Cortex of kidney (tissue), 1 donor: Measurements from ENCODE around the gene FMNL3.

ENCODE experiments used
- DNase-seq: peaks from one replicate; lab custom pipeline; 2025; lab: John Stamatoyannopoulos, UW

FMNL3 gene

DNA sequence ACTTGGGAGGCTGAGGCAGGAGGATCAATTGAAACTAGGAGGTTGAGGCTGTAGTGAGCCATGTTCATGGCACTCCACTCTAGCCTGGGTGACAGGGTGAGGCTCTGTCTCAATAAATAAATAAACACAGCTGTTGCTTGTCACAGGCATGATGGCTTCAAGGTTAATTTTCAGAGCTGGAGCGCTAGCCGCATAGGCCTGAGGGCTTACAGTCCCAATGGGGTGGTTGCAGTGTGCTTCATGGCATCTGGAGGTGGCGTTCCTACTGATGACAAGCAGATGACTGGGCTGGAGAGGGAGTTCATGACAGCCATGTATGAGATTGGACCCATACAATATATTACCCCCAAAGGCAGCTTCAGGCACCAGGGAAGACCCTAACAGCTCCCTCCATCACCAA is 1.6 kb upstream of the FMNL3 start:
- no peak for DNase-seq

DNA sequence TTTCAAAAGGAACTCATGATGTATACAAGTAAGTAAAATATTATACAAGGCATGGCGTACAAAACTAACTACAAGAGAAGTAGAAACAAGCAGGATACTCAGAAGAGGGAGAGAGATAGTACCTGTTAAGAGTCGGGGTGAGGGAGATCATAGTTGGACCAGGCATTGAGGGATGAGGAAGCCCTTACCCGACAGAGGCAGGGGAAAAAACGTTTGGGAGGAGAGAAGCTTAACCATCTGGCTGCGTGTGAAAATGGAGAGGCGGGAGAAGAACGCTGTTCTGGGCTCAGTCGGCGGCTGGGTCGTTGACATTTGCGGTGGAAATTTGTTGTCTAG is 575 bp upstream of the FMNL3 start:
- no peak for DNase-seq

DNA sequence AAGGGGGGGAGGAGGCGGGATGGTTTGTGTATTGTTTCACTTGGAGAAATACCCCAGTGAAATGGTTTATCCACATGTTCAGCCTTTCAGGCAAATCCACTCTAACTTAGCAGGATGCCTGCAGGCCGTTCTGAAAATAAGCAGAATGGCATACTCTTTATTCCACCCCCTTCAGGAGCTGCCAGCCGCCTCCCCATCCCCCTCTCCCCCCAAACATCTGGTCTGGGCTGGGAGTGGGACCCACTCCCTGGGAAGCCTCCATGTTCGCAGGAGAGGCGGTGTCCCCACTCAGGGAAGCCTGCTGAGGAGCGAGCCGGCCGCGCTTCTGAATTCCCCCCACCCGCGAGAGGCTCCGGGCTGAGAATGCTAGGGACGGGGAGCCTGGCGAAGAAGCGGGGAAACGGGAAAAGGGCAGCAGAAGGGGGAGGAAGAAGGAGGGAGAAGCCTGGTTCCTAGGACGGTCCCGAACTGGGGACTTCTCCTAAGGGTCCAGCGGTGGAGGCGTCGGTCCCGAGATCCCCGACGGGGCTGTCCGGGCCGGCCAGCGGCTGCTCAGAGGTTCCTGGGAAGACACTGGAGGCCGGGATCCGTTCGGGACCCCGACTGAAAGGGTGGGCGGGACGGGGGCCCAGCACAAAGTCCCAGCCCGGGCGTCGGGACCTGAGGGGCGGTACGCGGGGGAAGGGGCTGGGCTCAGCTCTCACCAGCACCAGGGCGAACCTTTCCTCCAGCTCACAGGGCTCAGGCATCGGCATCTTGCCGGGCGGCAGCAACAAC is 666 bp downstream of the FMNL3 start:
- DNase-seq = no peak

DNA sequence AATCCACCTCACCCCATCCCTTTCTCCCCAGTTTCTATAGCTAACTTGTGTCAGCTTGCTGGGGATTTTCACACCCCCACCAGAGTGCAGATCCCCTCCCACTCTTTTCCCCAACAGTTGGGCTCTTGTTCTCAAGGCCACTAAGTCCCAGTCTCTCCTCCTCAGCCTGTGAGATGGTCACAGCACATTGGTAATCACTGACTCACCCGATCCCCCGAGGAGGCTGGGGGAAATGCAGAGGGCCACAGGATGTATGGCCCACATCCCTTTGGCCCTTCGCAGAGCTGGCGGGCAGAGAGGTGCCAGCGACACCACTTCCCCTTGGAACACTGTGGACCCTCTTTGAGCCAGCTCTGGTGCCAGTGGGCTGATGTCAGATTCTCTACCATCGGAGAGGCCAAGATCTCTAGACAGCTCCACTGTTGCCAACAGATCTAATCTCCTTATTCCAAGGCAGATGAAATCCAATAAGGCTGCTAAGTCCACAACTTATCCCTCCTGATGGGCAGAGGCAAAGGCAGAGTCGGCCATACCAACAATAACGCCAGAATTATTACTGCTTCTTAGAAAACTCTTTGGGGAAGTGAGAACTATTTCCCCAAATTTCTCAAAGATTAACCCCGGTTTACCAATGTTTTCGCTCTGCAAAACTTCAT is 1.6 kb downstream of the FMNL3 start:
- DNase-seq = no peak

DNA sequence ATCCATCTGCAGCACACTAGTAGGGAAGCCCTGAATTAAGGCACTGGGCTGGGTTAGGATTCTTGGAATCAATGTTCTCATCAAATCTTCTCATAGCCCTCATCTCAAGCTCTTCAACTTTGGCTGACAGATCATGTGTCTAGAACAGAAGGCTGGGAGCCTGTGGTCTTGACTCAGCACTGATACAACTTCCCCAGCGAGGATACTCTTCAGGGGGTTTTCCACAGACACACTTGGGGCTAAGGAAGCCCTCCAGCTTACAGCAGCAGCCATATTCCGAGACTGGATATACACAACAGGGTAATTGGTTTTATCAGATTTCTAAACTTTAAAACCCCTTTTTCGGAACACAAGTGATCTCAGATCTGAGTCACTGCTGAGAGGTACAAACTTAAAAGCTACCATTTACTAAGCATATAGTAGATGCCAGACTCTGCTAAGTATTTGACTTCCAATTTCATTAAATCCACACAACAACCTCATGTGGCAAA is 3.5 kb downstream of the FMNL3 start:
- DNase-seq = no peak

DNA sequence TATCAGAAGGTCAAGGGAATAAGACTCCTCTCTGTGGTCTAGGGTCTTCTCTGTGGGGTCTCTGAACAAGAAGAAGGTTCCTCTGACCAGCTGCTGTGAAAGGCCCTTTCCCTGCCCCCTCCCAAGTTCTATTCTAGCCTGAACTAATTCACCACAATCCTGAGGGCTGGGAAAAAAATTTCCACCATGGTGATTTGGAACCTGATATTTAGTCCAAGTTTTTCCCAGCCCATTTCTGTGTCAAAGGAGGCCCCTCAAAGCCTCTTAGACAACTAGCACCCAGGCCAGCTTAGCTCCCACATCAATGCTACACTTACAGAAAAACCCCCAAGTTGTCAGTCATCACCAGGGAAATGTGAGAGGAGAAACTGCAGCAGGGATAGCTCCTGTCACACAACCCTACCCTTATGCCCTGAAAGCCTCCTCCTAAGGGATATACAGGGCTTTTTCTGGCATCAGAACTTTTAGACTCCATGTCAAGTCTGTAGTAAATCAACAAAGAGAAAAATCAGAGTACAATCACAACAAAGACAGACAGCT is 4.5 kb downstream of the FMNL3 start:
- DNase-seq = no peak

DNA sequence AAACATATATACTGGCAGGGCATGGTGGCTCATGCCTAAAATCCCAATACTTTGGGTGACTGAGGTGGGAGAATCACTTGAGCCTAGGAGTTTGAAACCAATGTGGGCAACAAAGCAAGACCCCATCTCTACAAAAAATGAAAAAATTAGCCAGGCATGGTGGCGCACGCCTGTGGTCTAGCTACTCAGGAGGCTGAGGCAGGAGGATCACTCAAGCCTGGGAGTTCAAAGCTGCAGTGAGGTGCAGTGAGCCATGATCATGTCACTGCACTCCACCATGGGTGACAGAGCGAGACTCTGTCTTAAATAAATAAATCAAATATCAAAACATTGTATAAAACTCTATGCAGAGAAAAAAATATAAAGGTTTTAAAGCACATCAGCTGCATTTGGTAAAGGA is 5.2 kb downstream of the FMNL3 start:
- DNase-seq = no peak

DNA sequence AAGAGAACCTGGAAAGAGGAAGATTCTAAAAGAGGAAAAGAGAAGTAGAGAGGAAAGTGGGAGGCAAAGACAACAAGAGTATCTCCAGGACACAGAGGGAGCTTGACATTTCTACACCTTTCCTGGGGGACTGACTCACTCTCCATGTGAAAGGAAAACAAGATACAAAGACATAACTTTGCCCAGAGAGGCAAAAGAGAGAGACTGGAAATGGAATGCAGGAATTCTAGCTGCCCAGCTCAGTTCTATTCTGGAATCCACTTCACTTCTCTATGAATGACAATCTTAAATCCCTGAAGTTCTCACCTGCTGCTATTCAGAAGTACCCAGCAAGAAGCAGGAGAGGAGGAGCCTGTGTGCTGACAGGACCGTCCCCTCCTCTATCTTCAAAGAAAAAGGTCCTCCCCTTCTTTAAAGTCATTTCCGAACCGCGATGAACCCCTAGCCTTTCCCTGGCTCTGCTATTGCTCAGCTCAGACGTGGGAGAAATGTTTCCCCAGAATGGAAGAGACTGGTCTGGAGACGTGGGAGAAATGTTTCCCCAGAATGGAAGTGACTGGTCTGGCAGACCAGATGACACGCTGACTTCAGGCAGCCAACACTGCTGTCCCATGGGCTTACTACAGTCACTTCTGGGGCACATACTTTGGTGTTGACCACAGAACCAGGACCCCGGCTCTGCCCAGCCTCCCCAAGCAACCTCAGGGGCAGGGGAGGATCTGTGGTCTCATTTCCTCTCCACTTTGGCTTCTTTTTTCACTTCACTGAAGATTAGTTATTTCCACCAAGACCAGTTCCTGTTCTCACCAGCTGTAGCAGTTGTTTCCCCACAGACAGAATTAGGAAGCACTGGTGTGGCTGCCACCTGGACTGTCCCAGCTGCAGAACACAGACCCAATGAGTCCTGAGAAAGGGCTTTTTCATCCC is 8.3 kb downstream of the FMNL3 start:
- no peak for DNase-seq

DNA sequence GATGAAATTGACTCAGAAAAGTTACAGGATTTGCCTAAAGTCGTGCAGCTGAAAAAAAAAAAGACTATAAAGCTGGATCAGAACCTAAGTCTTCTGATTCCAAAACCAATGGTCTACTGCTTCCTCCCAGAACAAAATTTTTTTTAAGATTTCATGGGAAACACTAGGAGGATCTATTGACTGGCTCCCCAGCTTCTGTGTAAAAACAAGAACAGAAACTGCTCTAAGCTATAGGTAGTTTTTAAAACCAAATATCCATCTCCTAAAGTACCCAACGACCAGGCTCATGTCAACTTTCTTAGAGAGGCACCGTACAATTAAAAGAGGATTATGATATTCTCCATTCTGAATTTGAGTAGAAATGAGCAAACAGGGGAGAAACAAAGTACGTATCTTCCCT is 9.4 kb downstream of the FMNL3 start:
- no peak for DNase-seq

DNA sequence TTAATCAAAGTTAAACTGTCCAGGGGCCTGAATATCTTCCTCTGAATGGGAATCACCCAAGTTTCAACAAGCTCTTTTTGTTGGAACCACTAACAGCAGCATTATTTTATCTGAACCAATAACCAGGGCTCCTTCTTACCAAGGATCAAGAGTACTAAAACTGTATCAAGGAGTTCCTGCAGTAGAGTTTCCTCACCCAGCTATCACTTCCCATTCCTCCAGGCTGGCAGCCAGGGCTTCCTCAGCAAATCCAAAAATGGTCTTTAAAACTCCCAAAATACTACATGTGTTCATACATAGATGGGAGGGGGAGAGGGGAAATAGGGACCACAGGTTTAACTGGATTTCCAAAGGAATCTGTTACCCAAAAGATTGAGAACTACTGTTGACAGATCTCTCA is 10.5 kb downstream of the FMNL3 start:
- no peak for DNase-seq

DNA sequence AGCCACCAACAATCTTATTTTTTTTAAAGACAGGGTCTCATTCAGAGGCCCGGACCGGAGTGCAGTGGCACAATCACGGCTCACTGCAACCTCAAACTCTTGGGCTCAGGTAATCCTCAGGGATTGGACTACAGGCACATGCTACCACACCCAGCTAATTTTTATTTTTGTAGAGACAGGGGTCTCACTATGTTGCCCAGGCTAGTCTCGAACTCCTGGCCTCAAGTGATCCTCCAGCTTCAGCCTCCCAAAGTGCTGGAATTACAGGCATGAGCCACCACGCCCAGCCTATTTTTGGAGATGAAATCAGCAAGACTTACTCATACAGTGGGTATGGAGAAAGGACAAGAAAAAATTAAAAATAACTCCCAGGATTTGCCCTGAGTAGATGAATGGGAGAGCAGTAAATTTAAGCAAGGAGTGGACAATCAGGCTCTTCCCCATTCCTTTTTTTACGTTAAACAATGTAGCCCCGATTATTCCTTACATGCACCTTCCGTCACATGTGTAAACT is 13.2 kb downstream of the FMNL3 start:
- no peak for DNase-seq

DNA sequence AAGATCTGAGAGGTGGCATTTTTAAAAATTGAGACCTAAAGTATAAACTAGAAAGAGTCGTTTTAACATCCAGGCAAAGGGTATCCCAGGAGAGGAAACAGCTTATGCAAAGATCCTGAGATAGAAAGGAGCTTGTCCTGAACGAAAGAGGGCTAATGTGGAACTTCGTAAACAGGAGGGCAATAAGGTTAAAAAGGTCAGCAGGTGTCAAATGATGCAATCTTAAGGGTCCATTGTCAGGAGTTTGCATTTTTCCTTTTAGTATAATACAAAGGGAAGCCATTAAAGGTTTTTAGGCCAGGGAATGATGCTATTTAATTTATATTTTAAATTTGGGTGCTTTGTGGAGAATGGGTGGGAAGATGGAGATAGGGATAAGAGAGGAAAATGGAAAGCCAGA is 14.4 kb downstream of the FMNL3 start:
- no peak for DNase-seq

DNA sequence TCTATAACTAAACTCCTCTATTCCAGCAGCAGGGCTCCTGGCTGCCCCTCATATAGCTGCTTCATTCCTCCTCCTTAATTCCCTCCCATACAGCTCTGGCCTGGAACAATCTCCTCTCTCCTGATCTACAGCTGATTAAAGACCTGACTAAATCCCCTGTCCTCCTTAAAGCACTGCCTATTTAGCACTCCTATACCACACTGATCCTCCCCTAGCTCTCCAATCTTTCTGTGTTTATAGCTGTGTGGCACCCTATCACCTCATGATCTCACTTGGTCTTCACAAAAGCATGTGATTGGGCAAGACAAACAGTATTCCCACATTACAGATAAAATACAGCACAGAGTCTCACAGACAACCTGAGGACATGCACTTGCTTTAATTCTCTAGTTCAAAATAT is 17.4 kb downstream of the FMNL3 start:
- no peak for DNase-seq

DNA sequence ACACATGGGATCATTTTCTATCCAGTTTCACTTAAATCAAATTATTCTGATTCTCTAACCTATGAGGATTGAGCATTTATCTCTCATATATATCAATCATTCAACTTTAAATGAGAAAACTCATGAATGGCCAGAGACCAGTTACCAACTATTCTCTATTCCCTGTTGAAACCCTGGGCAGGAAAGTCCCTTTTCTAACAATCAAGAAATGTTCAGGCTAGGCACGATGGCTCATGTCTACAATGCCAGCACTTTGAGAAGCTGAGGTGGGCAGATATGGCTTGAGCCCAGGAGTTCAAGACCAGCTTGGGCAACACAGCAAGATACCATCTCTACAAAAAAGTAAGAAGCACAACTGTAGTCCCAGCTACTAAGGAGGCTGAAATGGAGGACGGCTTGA is 18.0 kb downstream of the FMNL3 start:
- no peak for DNase-seq

DNA sequence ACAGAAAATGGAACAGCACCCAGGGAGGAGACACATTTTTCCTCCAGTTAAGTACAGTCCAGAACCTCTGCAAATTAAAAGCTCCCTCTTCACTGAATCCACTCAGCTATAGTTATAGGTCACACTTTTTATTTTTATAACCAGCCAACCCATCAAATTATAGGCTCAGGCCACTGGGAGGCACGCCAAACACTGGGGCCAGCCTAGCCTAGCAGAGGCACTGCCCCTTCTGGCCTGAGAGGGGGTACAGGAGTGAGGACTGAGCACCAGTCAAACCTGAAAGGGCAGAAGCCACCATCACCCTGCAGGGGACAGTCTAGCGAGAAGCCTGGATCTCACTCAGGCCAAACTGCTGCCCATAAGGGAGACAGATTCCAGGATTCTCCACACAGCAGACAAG is 19.3 kb downstream of the FMNL3 start:
- DNase-seq = no peak

DNA sequence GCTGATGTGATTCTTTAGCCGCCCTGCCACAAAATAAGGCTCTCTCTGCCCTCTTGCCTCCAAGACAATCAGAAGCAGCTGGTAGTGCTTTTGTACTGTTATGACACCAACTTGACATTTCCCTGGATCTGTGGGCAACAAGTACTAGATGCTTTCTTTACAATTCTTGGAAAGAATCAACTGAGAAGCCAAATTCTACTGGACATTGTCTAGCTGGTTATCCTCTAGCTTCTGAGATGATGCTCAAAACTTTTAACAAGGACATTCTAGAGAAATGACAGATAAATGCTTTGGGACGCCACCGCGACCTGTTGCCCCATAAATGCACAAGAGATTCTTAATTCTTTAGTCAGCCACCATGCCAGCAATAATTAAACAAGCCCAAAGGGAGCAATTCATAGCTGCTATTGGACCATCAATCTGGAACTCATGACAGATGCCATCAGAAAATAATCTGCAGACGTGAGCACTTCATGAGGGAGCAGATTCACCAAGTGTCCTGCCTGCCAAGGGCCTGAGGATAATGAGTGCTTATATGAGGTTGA is 22.8 kb downstream of the FMNL3 start:
- no peak for DNase-seq

DNA sequence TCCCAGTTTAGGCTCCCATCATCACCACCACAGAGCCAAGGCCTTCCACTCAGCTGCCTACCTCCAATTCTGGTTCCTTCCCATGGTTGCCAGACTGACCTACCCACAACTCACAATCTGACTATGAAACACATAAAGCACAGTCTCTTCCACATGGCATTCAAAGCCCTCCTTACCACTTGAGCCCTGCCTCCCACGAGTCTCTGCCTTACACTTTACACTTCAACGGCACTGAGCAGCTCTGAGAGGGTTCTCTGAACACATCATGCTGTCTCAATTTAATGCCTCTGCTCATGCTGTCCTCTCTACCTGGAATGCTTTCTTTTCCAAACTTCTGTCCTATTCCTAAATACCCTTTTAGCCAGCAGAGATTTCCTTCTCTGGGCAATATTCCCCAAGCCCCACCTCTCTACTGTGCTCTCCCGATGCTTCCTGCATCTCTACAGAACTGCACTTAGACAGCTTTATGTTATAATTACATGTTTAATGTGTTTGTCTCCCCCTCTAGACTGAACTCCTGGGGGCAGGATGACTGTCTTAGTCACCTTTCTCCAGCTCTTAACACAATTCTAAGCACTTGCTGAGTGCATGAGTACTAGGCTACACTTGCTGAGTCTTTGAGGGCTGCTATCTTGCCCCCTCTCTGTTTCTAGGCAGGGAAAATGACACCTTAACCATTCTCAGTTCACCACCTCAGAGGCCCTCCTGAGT is 23.5 kb downstream of the FMNL3 start:
- no peak for DNase-seq

DNA sequence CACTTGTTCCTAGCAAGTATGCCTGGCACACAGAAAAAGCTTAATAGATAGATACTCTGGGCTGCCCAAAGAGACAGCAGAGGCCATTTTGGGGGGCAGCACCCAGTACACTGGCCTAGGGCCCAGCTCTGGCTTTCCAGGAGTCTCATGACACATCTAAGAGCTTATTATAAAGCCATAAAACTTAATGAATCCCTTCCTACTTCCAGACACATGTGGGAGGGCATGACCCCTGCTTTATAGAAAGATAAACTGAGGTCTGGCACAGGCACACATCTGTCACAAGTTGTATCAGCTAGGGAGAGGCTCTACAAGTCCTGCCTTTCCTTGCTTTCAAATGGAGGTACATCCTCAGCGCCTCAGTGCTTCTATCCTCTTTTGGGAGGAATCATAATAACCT is 27.1 kb downstream of the FMNL3 start:
- no peak for DNase-seq

DNA sequence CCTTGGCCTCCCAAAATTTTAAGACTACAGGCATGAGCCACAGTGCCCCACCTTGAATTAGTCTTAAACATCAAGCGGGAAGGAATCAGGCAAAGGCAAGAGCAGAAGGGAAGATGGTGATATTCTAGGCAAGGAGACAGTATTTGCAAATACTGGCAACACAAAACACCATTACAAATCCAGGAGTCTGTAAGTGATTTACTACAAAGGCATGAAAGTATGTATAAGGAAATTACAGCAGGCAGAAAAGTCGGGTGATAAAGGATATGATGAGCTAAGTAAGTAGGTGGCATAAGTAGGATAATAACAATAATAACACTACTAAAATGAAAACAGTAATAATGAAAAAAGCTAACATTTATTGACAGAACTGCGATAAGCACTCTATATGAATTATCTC is 28.5 kb downstream of the FMNL3 start:
- no peak for DNase-seq

DNA sequence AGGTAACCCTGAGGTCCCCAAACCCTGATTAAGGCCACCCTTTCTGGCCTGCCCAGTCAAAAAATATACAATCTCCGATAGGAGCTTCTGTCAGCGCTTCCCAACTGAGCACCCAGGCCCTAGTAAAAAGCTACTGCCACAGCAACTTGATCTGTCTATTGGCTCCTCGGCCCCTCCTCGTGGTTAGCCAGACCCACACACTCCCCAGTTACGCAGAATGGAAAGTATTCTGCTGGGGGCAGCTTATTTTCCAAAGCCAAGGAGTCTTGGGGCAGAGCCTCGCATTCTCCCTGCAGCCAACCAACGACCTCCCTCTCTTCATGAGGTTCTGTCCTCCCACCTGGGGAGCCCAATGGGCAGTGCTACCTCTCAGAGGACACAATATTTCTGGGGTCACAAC is 32.1 kb downstream of the FMNL3 start:
- no peak for DNase-seq

DNA sequence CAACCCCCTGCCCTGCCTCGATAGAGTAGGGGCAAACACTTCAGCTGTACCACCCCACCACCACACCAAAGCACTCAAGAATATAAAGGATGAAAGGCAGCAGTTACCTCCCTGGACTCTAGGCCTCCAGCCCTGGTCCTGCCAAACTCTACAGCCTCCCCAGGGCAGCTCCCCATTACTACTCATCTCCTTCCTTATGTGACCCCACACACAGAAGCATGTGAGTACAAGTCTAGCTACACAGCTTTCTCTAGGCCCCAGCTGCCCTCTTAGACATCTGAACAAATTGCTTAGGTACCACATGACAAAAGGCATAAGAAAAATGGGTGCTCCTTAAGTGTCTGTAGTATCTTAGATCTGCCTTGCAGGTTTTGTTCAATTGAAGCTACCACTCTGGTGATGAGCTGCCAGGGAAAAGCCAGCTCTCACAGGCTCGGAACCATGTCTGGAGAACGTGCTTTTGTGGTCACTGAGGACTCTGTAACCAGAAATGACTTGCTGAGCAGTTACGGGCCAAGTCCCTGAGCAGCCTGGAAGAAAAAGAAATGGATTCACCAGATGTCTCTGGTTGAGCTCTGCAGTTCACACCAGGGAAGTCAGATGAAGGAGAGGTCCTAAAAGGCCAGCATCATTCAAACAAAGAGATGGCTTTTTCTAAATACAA is 32.8 kb downstream of the FMNL3 start:
- no peak for DNase-seq
